Measurements from ENCODE around the gene SLC46A1. TPM values are rescaled to one million over a fixed set of nuclear protein-coding genes. Genes with fewer than 3 reads are reported as not detected.

Gene SLC46A1
- polyA plus RNA-seq, 1 donor from 2014 or later, result 12.3 TPM

GRCh38 chr17:28398280-28398981 is 7.6 kb downstream of the SLC46A1 start:
- Histone ChIP-seq H3K36me3 (ENCODE audit: insufficient read depth, low read length) (peaks cover 5% of the 10 kb centered on the region), H3F3A (ENCODE audit: insufficient read depth, low read length, poor library complexity, severe bottlenecking) (no peaks in the 10 kb centered on the region), H4K20me1 (ENCODE audit: insufficient read depth) (no peaks in the 10 kb centered on the region), H3K9me3 (ENCODE audit: low read length) (no peaks in the 10 kb centered on the region), H3K4me3 (ENCODE audit: low read length) (no peak overlapping the region), H2AFZ (ENCODE audit: low read depth, low read length) (no peak overlapping the region), H3K79me2 (replicated peaks; ENCODE audit: insufficient read depth, low read length) (no peaks in the 10 kb centered on the region), H3K27me3 (ENCODE audit: insufficient read depth, low read depth, low read length) (no peaks in the 10 kb centered on the region), H3K9me2 (ENCODE audit: insufficient read depth, low read length) (no peaks in the 10 kb centered on the region), H3K4me2 (ENCODE audit: low read length) (no peak overlapping the region), H3K9ac (ENCODE audit: low read length) (no peak overlapping the region), H3K27ac (ENCODE audit: low read length) (no peak overlapping the region)
- TF ChIP-seq TAF1 (IDR thresholded peaks at IDR 0.05; ENCODE audit: low read depth), result no peak
- no peak for TF ChIP-seq CTCF (IDR thresholded peaks at IDR 0.05; ENCODE audit: poor library complexity, severe bottlenecking)
- TF ChIP-seq EP300 (conservative IDR thresholded peaks at IDR 0.05; ENCODE audit: poor library complexity, severe bottlenecking), result no peak
- TF ChIP-seq EZH2 (IDR thresholded peaks at IDR 0.05; ENCODE audit: borderline replicate concordance, insufficient read depth, low read length, poor library complexity, severe bottlenecking), result no peak
- TF ChIP-seq SMC3 (conservative IDR thresholded peaks at IDR 0.05; ENCODE audit: poor library complexity), result no peak
- no peak for TF ChIP-seq REST (IDR thresholded peaks at IDR 0.05; ENCODE audit: borderline replicate concordance)
- no peak for TF ChIP-seq POLR2AphosphoS5 (IDR thresholded peaks at IDR 0.05)
- TF ChIP-seq RAD21 (conservative IDR thresholded peaks at IDR 0.05), result no peak
- no peak for TF ChIP-seq MXI1 (conservative IDR thresholded peaks at IDR 0.05; ENCODE audit: poor library complexity, severe bottlenecking)

- H3K79me2 ChIP-seq (replicated peaks; ENCODE audit: insufficient read depth, low read length), result no peaks in the 10 kb centered on the region
- H3K9ac ChIP-seq (ENCODE audit: low read length), result no peak overlapping the region
- H3K9me2 ChIP-seq (ENCODE audit: insufficient read depth, low read length), result no peaks in the 10 kb centered on the region
- no peaks in the 10 kb centered on the region for H3K27me3 ChIP-seq (ENCODE audit: insufficient read depth, low read depth, low read length)
- H2AFZ ChIP-seq (ENCODE audit: low read depth, low read length), result no peak overlapping the region
- peaks cover 5% of the 10 kb centered on the region for H3K36me3 ChIP-seq (ENCODE audit: insufficient read depth, low read length)
- H3K4me2 ChIP-seq (ENCODE audit: low read length), result no peak overlapping the region
- H3K4me3 ChIP-seq (ENCODE audit: low read length), result no peak overlapping the region
- no peak for TF ChIP-seq CTCF (IDR thresholded peaks at IDR 0.05; ENCODE audit: poor library complexity, severe bottlenecking)
- TF ChIP-seq MXI1 (conservative IDR thresholded peaks at IDR 0.05; ENCODE audit: poor library complexity, severe bottlenecking), result no peak
- no peak for TF ChIP-seq TAF1 (IDR thresholded peaks at IDR 0.05; ENCODE audit: low read depth)
- no peak for TF ChIP-seq RAD21 (conservative IDR thresholded peaks at IDR 0.05)
- no peak for TF ChIP-seq EZH2 (IDR thresholded peaks at IDR 0.05; ENCODE audit: borderline replicate concordance, insufficient read depth, low read length, poor library complexity, severe bottlenecking)
- no peak for TF ChIP-seq REST (IDR thresholded peaks at IDR 0.05; ENCODE audit: borderline replicate concordance)
- no peak for TF ChIP-seq EP300 (conservative IDR thresholded peaks at IDR 0.05; ENCODE audit: poor library complexity, severe bottlenecking)
- no peak for TF ChIP-seq POLR2AphosphoS5 (IDR thresholded peaks at IDR 0.05)
- no peak for TF ChIP-seq SMC3 (conservative IDR thresholded peaks at IDR 0.05; ENCODE audit: poor library complexity)
- H3F3A ChIP-seq (ENCODE audit: insufficient read depth, low read length, poor library complexity, severe bottlenecking), result no peaks in the 10 kb centered on the region
- no peaks in the 10 kb centered on the region for H4K20me1 ChIP-seq (ENCODE audit: insufficient read depth)
- no peak overlapping the region for H3K27ac ChIP-seq (ENCODE audit: low read length)
- H3K9me3 ChIP-seq (ENCODE audit: low read length), result no peaks in the 10 kb centered on the region
Observed at GRCh38 chr17:28397687-28398279, 8.2 kb downstream of the SLC46A1 start.
